ENCODE results near the gene PLTP.
"Not testable (repeated sequence)": the region's sequence is repeated elsewhere in the genome, so short reads cannot be mapped to it uniquely, and the experiment has no call there.

DNA sequence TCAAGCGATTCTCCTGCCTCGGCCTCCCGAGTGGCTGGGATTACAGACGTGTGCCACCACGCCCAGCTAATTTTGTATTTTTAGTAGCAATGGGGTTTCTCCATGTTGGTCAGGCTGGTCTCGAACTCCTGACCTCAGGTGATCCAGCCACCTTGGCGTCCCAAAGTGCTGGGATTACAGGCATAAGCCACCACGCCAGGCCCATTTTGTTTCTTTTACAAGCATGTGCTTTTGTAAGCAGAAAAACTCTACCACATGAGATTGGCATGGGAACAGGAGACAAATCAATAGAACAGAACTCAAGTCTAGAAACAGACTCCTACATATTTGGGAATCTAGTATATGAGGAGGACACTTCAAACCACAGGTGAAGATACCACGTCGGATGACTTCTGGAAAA is 44.4 kb upstream of the PLTP start:
- TF ChIP-seq, protein P1, sequence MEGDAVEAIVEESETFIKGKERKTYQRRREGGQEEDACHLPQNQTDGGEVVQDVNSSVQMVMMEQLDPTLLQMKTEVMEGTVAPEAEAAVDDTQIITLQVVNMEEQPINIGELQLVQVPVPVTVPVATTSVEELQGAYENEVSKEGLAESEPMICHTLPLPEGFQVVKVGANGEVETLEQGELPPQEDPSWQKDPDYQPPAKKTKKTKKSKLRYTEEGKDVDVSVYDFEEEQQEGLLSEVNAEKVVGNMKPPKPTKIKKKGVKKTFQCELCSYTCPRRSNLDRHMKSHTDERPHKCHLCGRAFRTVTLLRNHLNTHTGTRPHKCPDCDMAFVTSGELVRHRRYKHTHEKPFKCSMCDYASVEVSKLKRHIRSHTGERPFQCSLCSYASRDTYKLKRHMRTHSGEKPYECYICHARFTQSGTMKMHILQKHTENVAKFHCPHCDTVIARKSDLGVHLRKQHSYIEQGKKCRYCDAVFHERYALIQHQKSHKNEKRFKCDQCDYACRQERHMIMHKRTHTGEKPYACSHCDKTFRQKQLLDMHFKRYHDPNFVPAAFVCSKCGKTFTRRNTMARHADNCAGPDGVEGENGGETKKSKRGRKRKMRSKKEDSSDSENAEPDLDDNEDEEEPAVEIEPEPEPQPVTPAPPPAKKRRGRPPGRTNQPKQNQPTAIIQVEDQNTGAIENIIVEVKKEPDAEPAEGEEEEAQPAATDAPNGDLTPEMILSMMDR (tag by site-specific recombination; IDR thresholded peaks at IDR 0.05), result not testable (repeated sequence)
- TF ChIP-seq OSR2 (tag by site-specific recombination; IDR thresholded peaks at IDR 0.05); YY1 (tag by site-specific recombination; IDR thresholded peaks at IDR 0.05); ZNF76 (tag by site-specific recombination; IDR thresholded peaks at IDR 0.05; ENCODE audit: borderline replicate concordance, low read depth); ZNF423 (tag by site-specific recombination; IDR thresholded peaks at IDR 0.05); ZNF266 (tag by site-specific recombination; IDR thresholded peaks at IDR 0.05; ENCODE audit: low read depth); HOXD13 (CRISPR knock-in tag; IDR thresholded peaks at IDR 0.05; ENCODE audit: borderline replicate concordance): not testable (repeated sequence)
